ENCODE results near the gene ACSL5.

The ACSL5 gene

DNA sequence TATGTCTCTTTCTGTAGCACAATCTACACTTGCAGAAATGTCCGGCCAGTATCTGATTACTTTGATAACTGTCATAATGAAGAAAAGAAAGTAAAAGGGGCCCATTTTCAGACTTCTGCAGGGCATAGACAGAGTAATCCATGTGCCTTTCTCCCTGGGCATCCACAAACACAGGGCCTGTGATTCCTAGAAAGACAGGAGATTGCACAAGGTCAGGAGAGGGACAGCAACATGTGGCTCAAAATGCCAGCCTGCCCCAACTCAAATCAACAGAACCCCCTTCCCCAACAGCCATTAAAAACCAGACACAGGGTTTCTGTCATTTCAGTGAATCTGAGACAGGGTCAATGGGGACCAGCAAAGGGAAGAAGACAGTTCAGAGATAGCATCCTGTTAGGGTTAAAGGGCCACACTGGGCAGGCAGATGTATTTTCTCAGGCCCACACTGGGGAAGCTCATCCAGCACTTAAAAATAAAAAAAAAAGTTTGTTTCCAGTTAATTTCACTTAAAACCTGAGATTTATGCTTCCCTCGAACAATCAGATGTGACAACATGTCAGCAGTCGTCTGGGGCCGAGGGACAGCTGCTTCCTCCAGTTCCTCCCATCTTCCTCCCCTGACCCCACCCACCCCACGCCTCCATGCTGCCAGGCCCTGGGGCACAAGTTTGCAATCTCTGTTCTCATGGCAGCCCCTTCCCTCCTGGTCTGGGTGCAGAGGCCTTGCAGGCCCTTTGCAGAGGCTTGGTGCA, 30.7 kb upstream of the ACSL5 start:
- Histone ChIP-seq H3K27me3 (ENCODE audit: insufficient read depth, low read length) (no peaks in the 10 kb centered on the region), H2AFZ (ENCODE audit: low read depth, low read length) (no peak overlapping the region), H3K4me3 (ENCODE audit: low read length) (no peak overlapping the region), H3K9me3 (ENCODE audit: low read length) (no peaks in the 10 kb centered on the region), H3K4me1 (ENCODE audit: insufficient read depth, low read length) (no peaks in the 10 kb centered on the region), H3K36me3 (ENCODE audit: insufficient read depth, low read length) (no peaks in the 10 kb centered on the region)

DNA sequence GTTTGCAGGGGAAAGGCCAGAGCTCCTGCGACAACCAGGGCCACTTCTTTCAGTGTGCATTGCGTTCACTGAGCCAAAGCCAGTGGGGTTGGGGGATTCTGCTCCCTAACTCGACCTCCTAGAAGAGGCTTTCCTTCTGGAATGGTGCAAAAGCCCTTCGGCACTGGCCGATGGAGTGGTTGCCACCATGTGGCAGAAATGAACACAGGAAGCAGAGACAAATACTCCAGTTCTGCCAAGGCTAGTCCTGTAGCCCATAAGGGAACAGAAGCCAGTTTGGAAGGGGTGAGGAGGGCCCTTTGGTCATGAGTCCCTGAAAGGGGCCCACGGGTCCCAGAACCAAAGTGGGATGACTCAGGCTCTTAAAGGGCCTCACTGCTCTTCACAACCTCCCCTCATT, 29.7 kb upstream of the ACSL5 start:
- Histone ChIP-seq H2AFZ (ENCODE audit: low read depth, low read length) (no peak overlapping the region), H3K4me3 (ENCODE audit: low read length) (no peak overlapping the region)

DNA sequence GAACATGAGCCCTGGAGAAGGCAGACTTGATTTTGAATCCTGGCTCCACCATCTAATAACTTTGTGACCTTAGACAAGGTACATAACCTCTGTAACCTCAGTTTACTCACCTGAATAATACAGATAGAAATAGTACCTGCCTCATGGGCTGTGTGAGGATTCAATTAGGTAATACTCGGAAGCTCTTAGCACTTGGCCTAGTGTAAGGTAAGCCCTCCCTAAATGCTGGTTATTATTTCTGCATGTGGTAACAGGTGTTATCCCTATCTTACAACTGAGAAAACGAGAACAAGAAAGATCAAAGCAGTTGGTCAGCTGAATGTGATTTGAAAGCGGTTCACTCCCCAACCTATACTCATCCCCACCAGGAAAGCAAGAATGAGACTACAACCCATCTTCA, 28.7 kb upstream of the ACSL5 start:
- H3K4me3 ChIP-seq (ENCODE audit: low read length), result no peak overlapping the region
- no peaks in the 10 kb centered on the region for H3K36me3 ChIP-seq (ENCODE audit: insufficient read depth, low read length)
- no peaks in the 10 kb centered on the region for H3K9me3 ChIP-seq (ENCODE audit: low read length)
- no peaks in the 10 kb centered on the region for H3K27me3 ChIP-seq (ENCODE audit: insufficient read depth, low read length)
- H2AFZ ChIP-seq (ENCODE audit: low read depth, low read length), result no peak overlapping the region
- peaks cover 2% of the 10 kb centered on the region for H3K4me1 ChIP-seq (ENCODE audit: insufficient read depth, low read length)

More for the DNA sequence above, 29.7 kb upstream of the ACSL5 start:
- Histone ChIP-seq H3K36me3 (ENCODE audit: insufficient read depth, low read length) (no peaks in the 10 kb centered on the region), H3K9me3 (ENCODE audit: low read length) (no peaks in the 10 kb centered on the region), H3K27me3 (ENCODE audit: insufficient read depth, low read length) (no peaks in the 10 kb centered on the region), H3K4me1 (ENCODE audit: insufficient read depth, low read length) (peaks cover 1% of the 10 kb centered on the region)

DNA sequence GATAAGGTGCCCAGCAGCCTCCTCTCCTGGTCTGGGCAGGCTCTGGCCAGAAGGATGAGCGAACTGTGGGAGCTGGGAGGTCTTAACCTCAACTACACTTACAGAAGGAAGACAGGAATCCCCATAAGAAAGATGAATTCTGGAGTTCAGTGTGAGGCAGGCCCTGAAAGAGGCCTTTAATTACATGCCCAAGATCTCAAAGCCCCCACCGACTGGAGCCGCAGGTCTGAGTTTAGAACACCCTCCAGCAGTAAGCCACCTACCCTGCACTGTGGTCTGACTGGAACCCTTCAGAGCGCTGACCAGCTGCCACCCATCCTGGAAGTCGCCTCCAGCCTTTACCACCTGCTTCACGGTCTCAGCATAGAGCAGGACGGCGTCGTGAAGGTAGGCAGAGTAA, 28.2 kb upstream of the ACSL5 start:
- Histone ChIP-seq H3K27me3 (ENCODE audit: insufficient read depth, low read length) (no peaks in the 10 kb centered on the region), H3K36me3 (ENCODE audit: insufficient read depth, low read length) (no peaks in the 10 kb centered on the region), H3K4me1 (ENCODE audit: insufficient read depth, low read length) (peaks cover 2% of the 10 kb centered on the region), H3K4me3 (ENCODE audit: low read length) (no peak overlapping the region), H3K9me3 (ENCODE audit: low read length) (no peaks in the 10 kb centered on the region), H2AFZ (ENCODE audit: low read depth, low read length) (no peak overlapping the region)

DNA sequence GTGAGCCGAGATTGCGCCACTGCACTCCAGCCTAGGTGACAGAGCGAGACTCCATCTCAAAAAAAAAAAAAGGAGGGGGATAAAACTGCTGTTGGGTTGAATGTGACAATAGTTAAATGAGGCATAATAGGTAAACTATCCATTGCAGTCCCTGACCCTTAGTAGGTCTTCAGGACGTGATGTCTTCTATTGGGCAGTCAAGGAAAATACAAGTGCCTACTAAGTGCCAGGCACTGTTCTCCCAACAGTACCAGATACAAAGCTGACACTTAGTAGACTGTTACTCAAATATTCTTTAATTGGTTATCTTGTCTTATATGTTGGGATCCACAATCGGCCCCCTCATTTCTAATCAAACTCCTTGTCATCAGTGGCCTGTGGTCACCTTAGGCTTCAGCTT, 27.1 kb upstream of the ACSL5 start:
- no peaks in the 10 kb centered on the region for H3K27me3 ChIP-seq (ENCODE audit: insufficient read depth, low read length)
- no peak overlapping the region for H3K4me3 ChIP-seq (ENCODE audit: low read length)
- H2AFZ ChIP-seq (ENCODE audit: low read depth, low read length), result no peak overlapping the region
- no peaks in the 10 kb centered on the region for H3K9me3 ChIP-seq (ENCODE audit: low read length)
- no peaks in the 10 kb centered on the region for H3K36me3 ChIP-seq (ENCODE audit: insufficient read depth, low read length)
- H3K4me1 ChIP-seq (ENCODE audit: insufficient read depth, low read length), result peaks cover 2% of the 10 kb centered on the region

DNA sequence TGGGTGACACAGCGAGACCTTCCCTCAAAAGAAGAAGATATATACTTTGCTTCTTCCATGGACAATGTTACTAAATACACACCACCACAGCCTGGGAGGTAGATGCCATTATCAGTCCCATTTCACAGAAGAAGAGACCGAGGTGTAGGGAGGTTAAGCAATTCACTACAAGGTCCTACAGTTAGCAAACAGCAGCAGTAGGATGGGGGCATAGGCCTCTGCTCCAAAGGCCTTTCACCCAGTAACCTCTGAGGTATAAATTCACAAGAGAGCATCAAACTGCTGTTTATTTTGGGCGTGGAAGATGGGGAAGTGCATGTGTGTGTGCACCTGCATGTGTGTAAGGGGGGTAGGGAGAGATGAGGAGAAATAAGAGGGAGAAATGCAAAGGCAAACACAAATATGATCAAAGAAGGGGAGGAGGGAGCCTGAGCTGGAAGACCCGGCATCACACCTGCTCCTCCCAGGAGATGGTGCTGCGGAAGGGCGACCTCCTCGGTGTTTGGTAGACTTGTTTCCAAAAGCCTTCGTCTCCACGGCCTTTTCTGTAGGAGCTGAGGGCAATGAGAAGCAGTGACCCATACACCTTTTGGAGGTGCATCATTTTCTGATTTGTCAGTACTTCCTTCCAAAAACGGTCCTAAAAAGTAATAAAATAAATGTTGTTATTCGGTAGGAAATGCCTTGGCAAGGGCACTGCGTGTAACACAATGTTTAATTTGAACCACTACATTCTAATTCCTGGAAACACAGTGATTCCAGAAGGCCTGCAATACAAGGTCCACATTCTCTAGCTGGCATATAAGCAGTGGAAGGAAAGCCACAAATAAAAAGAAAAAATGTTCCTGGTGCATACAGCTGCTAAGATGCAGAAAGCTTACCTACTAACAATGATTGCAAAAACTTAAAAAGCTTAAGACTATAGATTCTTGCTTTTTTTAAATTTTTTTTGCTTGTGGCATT, 25.9 kb upstream of the ACSL5 start:
- Histone ChIP-seq H3K4me1 (ENCODE audit: insufficient read depth, low read length) (peaks cover 2% of the 10 kb centered on the region), H3K27me3 (ENCODE audit: insufficient read depth, low read length) (no peaks in the 10 kb centered on the region), H2AFZ (ENCODE audit: low read depth, low read length) (no peak overlapping the region), H3K36me3 (ENCODE audit: insufficient read depth, low read length) (no peaks in the 10 kb centered on the region), H3K9me3 (ENCODE audit: low read length) (no peaks in the 10 kb centered on the region), H3K4me3 (ENCODE audit: low read length) (no peak overlapping the region)

DNA sequence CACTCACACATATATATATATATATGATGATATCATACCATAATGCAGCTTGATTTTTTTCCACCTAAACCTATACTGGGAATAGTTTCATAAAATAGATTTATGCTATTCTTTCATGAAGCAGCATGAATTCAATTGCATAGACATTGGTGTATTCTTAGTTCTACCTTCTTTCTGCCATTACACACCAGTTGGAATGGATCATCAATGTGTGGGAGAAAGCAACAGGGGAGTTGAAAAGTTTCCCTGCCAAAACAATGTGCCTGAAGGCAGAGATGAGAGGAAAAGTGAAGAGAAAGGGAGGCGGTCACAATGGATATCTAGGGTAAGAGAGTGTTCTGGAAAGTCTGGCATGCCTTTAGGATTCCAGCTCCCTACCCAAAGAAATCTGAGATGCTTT, 25.2 kb upstream of the ACSL5 start:
- Histone ChIP-seq H3K27me3 (ENCODE audit: insufficient read depth, low read length) (no peaks in the 10 kb centered on the region), H3K9me3 (ENCODE audit: low read length) (no peaks in the 10 kb centered on the region), H3K4me3 (ENCODE audit: low read length) (no peak overlapping the region), H3K36me3 (ENCODE audit: insufficient read depth, low read length) (no peaks in the 10 kb centered on the region), H2AFZ (ENCODE audit: low read depth, low read length) (no peak overlapping the region), H3K4me1 (ENCODE audit: insufficient read depth, low read length) (peaks cover 2% of the 10 kb centered on the region)

DNA sequence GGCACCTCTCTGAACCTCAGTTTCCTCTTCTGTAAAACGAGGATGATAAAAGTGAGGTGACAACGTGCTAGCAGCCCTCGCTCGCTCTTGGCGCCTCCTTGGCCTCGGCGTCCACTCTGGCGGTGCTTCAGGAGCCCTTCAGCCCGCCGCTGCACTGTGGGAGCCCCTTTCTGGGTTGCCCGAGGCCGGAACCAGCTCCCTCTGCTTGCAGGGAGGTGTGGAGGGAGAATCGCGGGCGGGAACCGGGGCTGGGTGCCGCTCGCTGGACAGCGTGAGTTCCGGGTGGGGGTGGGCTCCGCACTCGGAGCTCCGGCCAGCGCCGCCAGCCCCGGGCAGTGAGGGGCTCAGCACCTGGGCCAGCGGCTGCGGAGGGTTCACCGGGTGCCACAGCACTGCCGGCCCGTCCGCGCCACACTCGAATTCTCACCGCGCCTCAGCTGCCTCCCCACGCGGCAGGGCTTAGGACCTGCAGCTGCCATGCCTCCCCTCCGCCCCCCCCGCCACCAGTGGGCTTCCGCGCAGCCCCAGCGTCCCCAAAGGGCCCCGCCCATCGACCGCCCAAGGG, 24.3 kb upstream of the ACSL5 start:
- H2AFZ ChIP-seq (ENCODE audit: low read depth, low read length), result no peak overlapping the region
- H3K4me1 ChIP-seq (ENCODE audit: insufficient read depth, low read length), result peaks cover 2% of the 10 kb centered on the region
- no peak overlapping the region for H3K4me3 ChIP-seq (ENCODE audit: low read length)
- H3K36me3 ChIP-seq (ENCODE audit: insufficient read depth, low read length), result no peaks in the 10 kb centered on the region
- no peaks in the 10 kb centered on the region for H3K9me3 ChIP-seq (ENCODE audit: low read length)
- H3K27me3 ChIP-seq (ENCODE audit: insufficient read depth, low read length), result no peaks in the 10 kb centered on the region

DNA sequence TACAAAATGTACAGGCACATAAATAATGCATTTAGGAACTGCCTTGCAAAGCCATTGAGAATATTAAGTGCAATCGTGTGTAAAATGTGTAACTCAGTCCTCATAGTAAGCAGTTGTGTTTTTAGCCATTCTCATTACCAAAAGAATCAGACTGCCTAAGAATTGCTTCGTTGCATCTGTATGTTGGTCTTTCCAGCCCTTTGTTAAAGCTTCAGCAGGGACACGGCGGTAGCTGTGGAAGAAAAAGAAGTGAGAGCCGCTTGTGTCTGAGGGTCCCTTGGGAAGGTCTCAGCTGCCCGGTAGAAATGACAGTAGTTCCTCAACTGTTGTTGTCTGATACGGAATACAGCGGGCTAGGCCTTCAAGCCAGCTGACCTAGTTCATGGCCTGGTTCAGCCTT, 22.8 kb upstream of the ACSL5 start:
- no peaks in the 10 kb centered on the region for H3K36me3 ChIP-seq (ENCODE audit: insufficient read depth, low read length)
- peaks cover 2% of the 10 kb centered on the region for H3K4me1 ChIP-seq (ENCODE audit: insufficient read depth, low read length)
- no peaks in the 10 kb centered on the region for H3K27me3 ChIP-seq (ENCODE audit: insufficient read depth, low read length)
- no peak overlapping the region for H3K4me3 ChIP-seq (ENCODE audit: low read length)
- H2AFZ ChIP-seq (ENCODE audit: low read depth, low read length), result no peak overlapping the region
- H3K9me3 ChIP-seq (ENCODE audit: low read length), result no peaks in the 10 kb centered on the region

DNA sequence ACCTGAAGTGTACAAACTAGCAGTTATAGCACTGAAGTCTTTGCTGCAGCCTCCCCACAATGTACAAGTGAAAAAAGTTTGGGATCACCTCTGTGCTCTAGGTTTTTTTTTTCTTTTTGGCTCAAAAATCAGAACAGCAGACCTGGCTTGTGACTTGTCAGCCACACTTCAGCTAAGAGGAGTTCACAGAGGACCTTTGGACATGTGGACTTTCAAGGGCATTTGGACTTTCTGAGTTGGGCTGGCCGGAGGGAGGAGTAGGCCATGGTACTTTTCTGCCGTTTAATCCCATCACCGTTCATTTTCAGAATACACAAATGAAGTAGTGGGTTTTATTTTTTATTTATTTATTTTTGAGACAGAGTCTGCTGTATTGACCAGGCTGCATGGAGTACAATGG, 21.9 kb upstream of the ACSL5 start:
- H3K36me3 ChIP-seq (ENCODE audit: insufficient read depth, low read length), result no peaks in the 10 kb centered on the region
- no peak overlapping the region for H3K4me3 ChIP-seq (ENCODE audit: low read length)
- peaks cover 2% of the 10 kb centered on the region for H3K4me1 ChIP-seq (ENCODE audit: insufficient read depth, low read length)

DNA sequence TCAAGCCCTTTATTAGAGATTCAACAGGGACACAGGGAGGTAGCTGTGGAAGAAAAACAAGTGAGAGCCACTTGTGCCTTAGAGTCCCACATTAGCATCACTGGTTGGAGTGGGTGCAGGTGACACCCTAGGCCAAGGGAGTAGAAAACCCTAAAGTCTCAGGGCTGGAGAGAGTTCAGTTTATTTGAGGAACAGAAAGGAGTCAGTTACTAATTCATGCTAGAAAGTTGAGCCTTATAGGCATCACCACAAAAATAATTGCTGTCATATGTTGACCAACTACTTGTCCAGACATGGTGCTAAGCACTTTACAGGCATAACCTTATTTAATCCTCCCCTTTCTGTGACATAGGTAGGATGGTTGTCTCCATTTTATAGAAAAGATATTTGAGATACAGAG, 20.9 kb upstream of the ACSL5 start:
- H2AFZ ChIP-seq (ENCODE audit: low read depth, low read length), result no peak overlapping the region
- no peaks in the 10 kb centered on the region for H3K9me3 ChIP-seq (ENCODE audit: low read length)
- peaks cover 4% of the 10 kb centered on the region for H3K4me1 ChIP-seq (ENCODE audit: insufficient read depth, low read length)
- no peak overlapping the region for H3K4me3 ChIP-seq (ENCODE audit: low read length)
- no peaks in the 10 kb centered on the region for H3K27me3 ChIP-seq (ENCODE audit: insufficient read depth, low read length)
- H3K36me3 ChIP-seq (ENCODE audit: insufficient read depth, low read length), result no peaks in the 10 kb centered on the region

More for the DNA sequence above, 21.9 kb upstream of the ACSL5 start:
- no peaks in the 10 kb centered on the region for H3K27me3 ChIP-seq (ENCODE audit: insufficient read depth, low read length)
- H2AFZ ChIP-seq (ENCODE audit: low read depth, low read length), result no peak overlapping the region
- H3K9me3 ChIP-seq (ENCODE audit: low read length), result no peaks in the 10 kb centered on the region

DNA sequence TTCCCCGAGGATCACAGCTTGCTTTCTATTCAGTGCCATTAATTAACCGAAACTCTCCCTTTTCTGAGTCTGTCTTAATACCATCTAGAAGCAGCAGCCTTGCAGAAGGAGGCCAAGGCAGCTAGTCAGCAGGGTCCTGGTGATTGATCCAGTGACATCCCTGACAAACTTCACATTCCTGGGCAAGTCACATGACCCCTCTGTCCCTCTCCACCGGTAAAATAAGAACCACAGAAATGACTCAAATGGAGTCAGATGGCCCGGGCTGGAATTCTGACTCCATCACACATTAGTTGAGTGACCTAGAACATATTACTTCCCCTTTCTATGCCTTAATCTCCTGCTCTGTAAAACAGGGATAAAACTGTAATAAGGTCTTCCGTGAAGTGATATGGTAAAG, 17.2 kb upstream of the ACSL5 start:
- no peaks in the 10 kb centered on the region for H3K9me3 ChIP-seq (ENCODE audit: low read length)
- H3K36me3 ChIP-seq (ENCODE audit: insufficient read depth, low read length), result no peaks in the 10 kb centered on the region
- peaks cover 2% of the 10 kb centered on the region for H3K4me1 ChIP-seq (ENCODE audit: insufficient read depth, low read length)
- H3K27me3 ChIP-seq (ENCODE audit: insufficient read depth, low read length), result no peaks in the 10 kb centered on the region
- no peak overlapping the region for H3K4me3 ChIP-seq (ENCODE audit: low read length)
- H2AFZ ChIP-seq (ENCODE audit: low read depth, low read length), result no peak overlapping the region

DNA sequence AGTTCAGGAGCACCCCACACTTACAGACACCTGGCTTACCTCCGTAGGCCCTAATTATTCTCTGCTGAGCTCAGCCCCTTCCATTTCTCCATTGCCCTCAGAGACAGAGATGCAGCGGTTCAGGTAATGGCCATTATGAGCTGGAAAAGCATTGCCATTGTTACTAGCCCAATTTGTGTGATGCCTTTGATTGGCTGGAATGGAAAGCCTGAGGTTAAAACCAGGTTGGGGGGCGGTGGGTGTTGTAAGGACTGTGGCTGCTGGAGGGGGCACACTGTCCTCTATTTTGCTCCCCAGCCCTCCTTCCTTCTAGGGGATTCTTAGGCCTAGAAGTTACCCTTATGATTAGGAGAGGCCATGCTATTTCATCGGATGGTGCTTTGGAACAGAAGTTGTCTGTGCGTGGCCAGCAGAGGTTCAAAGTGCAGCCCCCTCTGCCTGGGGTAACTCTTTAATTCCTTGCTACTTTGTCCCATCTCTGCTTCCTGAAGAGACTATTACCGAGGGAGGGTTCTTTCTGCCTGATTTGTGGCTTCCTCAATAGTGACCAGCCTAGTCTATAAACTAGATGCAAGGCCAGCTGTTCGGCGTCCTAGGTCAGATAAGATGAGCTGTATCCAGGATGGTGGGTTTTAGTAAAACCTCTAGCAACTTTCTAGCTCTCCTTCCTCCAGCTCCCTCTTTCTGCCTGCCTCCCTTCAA, 14.2 kb upstream of the ACSL5 start:
- no peak overlapping the region for H2AFZ ChIP-seq (ENCODE audit: low read depth, low read length)
- H3K27me3 ChIP-seq (ENCODE audit: insufficient read depth, low read length), result no peaks in the 10 kb centered on the region
- no peak overlapping the region for H3K4me3 ChIP-seq (ENCODE audit: low read length)
- H3K36me3 ChIP-seq (ENCODE audit: insufficient read depth, low read length), result no peaks in the 10 kb centered on the region
- H3K4me1 ChIP-seq (ENCODE audit: insufficient read depth, low read length), result peaks cover 2% of the 10 kb centered on the region
- no peaks in the 10 kb centered on the region for H3K9me3 ChIP-seq (ENCODE audit: low read length)

Data from neuron (in vitro differentiated cells).